Measurements from ENCODE around the gene EIF2B5.

- TF ChIP-seq EZH2 (IDR thresholded peaks at IDR 0.05; ENCODE audit: borderline replicate concordance) (no peak), CTCF (IDR thresholded peaks at IDR 0.05; ENCODE audit: poor library complexity) (no peak), EZH2phosphoT487 (IDR thresholded peaks at IDR 0.05; ENCODE audit: low read depth, severe bottlenecking, unreplicated experiment) (no peak)
Measured at GRCh38 chr3:184174284-184174645, 39.1 kb downstream of the EIF2B5 start.

Data from hepatocyte (in vitro differentiated cells).